GM18502 (cell line): ENCODE results near the gene POLR2E.

Source experiments
- ATAC-seq: cut with Tn5 transposase; IDR thresholded peaks from one replicate; pipeline ENCODE4 v1.9.1; 2021; ENCODE audit warnings: mild to moderate bottlenecking; ENCODE audit not compliant: unreplicated experiment, poor library complexity

POLR2E gene

GRCh38 chr19:1054102-1055027, 40.8 kb downstream of the POLR2E start:
- ATAC-seq: no peak

- ATAC-seq: no peak
Observed at GRCh38 chr19:1053176-1054101, 41.7 kb downstream of the POLR2E start.

- ATAC-seq: no peak
Observed at GRCh38 chr19:1052349-1052975, 42.7 kb downstream of the POLR2E start.

GRCh38 chr19:1051791-1052190, 43.4 kb downstream of the POLR2E start:
- no peak for ATAC-seq

- ATAC-seq: no peak
Observed at GRCh38 chr19:1050989-1051788, 44.0 kb downstream of the POLR2E start.

- ATAC-seq: no peak
Observed at GRCh38 chr19:1049800-1050199, 45.4 kb downstream of the POLR2E start.

GRCh38 chr19:1049106-1049505, 46.1 kb downstream of the POLR2E start:
- no peak for ATAC-seq

GRCh38 chr19:1047696-1048147, 47.5 kb downstream of the POLR2E start:
- ATAC-seq: no peak

GRCh38 chr19:1046836-1047695, 48.1 kb downstream of the POLR2E start:
- ATAC-seq: no peak

- no peak for ATAC-seq
Observed at GRCh38 chr19:1046117-1046626, 49.0 kb downstream of the POLR2E start.

- ATAC-seq: no peak
Observed at GRCh38 chr19:1045247-1045603, 50.0 kb downstream of the POLR2E start.

- ATAC-seq: no peak
Observed at GRCh38 chr19:1042689-1043511, 52.3 kb downstream of the POLR2E start.

GRCh38 chr19:1041835-1042685, 53.1 kb downstream of the POLR2E start:
- no peak for ATAC-seq

- ATAC-seq: no peak
Observed at GRCh38 chr19:1041272-1041834, 53.8 kb downstream of the POLR2E start.

- ATAC-seq: peak; percentile 43
Observed at GRCh38 chr19:1040476-1041271, 54.5 kb downstream of the POLR2E start.
